Choroid plexus epithelial cell (primary cell): Measurements from ENCODE around the gene NMT2.
A peak's percentile ranks its signal among the peaks of the same experiment; 100 is the strongest.

Source experiments
- DNase-seq: peaks from one replicate; pipeline ENCODE4 v3.0.0-alpha.2; 2010; ENCODE audit warnings: low read depth
- H3K4me3 ChIP-seq: 2 replicates; pipeline ENCODE4 v1.5.1; 2011; ENCODE audit warnings: low read depth, mild to moderate bottlenecking, control low read depth, low read length, moderate library complexity
- TF ChIP-seq, protein P1 (sequence below): conservative IDR thresholded peaks from 2 replicates; pipeline ENCODE4 v1.5.1; 2011; ENCODE audit warnings: low read depth, mild to moderate bottlenecking, control low read depth, inconsistent platforms, low read length, moderate library complexity

NMT2 gene

DNA sequence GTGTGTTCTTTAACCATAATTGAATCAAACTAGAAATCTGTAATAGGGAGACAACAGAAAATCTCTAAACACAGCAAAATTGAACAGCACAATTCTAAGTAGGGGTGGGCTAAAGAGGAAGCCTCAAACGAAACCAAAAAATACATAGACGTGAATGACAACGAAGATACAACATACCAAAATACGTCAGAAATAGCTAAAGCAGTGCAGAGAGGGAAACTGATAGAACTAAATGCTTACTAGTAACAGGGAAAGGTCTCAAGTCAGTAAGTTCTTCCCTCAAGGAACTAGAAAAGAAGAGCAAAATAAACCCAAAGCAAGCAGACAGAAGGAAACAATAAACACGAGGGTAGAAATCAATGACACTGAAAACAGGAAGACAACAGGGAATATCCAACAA, 52.3 kb downstream of the NMT2 start:
- no peak for DNase-seq
- no peak overlapping the region for H3K4me3 ChIP-seq
- TF ChIP-seq, protein P1, sequence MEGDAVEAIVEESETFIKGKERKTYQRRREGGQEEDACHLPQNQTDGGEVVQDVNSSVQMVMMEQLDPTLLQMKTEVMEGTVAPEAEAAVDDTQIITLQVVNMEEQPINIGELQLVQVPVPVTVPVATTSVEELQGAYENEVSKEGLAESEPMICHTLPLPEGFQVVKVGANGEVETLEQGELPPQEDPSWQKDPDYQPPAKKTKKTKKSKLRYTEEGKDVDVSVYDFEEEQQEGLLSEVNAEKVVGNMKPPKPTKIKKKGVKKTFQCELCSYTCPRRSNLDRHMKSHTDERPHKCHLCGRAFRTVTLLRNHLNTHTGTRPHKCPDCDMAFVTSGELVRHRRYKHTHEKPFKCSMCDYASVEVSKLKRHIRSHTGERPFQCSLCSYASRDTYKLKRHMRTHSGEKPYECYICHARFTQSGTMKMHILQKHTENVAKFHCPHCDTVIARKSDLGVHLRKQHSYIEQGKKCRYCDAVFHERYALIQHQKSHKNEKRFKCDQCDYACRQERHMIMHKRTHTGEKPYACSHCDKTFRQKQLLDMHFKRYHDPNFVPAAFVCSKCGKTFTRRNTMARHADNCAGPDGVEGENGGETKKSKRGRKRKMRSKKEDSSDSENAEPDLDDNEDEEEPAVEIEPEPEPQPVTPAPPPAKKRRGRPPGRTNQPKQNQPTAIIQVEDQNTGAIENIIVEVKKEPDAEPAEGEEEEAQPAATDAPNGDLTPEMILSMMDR = no peak

DNA sequence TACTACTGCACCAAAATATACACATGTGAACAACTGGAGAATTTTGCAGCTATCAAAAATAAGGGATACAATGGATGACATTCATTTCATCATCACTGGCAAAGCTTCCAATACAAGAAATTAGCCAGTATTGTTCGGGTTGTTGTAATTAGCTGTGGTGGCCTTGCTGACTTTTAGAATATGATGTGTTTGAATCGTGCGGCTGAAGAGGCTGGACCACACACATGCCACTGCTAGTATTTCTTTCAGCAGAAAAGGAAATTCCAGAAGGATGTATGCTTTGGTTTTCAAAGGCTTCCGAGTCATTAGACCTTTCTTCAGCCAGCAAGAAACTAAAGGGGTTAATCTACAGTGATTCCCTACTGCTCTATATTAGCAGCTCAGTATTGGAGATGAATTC, 54.7 kb downstream of the NMT2 start:
- no peak for DNase-seq
- no peak overlapping the region for H3K4me3 ChIP-seq
- TF ChIP-seq, protein P1 = no peak

DNA sequence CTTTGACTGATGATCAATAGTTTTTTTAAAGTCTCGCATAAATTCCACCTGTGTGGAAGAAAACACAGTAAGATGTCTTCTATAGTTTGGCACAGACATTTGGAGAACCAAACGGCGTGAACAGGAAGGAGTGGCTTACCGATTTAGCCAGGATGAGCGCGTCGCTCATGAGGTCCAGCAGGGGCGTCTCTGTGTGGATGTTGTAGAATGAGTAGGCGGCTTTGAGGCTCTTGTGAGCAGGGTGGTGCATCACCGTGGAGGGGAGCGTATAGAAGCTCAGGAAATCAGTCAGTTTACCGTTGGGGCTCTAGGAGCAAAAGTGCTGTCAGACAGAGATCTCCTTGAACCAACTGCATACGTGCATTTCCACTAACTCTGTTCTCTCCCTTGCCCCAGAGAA, 55.8 kb downstream of the NMT2 start:
- TF ChIP-seq, protein P1 = no peak
- DNase-seq = no peak
- H3K4me3 ChIP-seq = no peak overlapping the region

DNA sequence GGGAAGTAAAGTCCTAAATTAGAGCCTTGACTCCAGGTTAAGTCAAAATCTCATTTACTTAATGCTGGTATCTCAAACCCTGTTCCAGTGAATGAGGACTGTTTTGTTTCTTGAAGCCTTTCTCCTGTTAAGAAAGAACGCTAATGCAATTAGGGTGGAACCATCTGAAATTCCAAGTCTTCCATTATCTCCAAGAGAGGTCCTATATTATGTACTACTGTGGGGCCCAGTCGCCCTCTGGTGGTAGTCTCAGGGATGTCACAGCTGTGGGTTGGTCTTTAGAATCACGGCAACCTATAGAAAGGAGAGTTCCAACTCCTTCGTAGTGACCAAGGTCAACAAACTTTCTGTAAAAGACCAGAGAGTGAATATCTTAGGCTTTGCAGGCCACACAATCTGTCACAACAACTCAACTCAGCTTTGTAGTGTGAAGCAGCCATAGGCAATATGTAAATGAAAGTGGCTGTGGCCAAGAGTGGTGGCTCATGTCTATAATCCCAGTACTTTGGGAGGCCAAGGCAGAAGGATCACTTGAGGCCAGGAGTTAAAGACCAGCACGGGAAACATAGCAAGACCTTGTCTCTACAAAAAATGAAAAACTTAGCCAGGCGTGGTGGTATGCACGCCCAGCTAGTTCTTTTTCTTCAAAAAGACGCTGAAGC, 62.0 kb downstream of the NMT2 start:
- DNase-seq = peak; percentile 88
- TF ChIP-seq, protein P1 = peak; percentile 98
- H3K4me3 ChIP-seq = no peak overlapping the region

DNA sequence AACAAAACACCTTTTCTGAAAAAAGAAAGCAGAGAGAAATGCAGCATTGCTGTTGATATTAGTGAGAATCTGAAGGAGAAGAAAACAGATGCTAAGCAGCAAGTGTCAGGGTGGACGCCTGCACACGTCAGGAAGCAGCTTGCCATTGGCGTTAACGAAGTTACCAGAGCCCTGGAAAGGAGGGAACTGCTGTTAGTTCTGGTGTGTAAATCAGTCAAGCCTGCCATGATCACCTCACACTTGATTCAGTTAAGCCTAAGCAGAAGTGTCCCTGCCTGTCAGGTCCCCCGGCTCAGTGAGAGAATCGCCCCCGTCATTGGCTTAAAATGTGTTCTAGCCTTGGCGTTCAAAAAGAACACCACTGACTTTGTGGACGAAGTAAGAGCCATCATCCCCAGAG, 65.0 kb downstream of the NMT2 start:
- no peak for DNase-seq
- TF ChIP-seq, protein P1 = no peak
- H3K4me3 ChIP-seq = no peak overlapping the region

DNA sequence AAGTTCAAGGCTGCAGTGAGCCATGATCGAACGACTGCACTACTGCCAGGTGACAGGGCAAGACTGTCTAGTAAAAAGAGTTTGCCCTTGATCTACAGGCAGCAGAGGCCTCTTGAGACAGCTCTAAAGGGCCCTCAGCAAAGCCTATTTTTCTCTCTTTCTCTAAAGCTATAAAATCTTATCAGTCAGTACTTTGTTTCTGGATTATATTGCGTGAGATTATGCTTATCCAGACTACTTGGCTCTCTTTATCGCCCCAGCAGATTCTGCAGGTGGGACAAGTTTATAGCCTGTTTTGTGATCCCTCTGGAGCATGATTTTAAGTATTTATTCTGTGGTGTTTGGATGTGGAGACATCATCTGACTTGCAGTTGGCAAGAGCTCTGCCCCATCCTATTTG, 68.6 kb downstream of the NMT2 start:
- H3K4me3 ChIP-seq = no peak overlapping the region
- TF ChIP-seq, protein P1 = no peak
- DNase-seq = no peak

DNA sequence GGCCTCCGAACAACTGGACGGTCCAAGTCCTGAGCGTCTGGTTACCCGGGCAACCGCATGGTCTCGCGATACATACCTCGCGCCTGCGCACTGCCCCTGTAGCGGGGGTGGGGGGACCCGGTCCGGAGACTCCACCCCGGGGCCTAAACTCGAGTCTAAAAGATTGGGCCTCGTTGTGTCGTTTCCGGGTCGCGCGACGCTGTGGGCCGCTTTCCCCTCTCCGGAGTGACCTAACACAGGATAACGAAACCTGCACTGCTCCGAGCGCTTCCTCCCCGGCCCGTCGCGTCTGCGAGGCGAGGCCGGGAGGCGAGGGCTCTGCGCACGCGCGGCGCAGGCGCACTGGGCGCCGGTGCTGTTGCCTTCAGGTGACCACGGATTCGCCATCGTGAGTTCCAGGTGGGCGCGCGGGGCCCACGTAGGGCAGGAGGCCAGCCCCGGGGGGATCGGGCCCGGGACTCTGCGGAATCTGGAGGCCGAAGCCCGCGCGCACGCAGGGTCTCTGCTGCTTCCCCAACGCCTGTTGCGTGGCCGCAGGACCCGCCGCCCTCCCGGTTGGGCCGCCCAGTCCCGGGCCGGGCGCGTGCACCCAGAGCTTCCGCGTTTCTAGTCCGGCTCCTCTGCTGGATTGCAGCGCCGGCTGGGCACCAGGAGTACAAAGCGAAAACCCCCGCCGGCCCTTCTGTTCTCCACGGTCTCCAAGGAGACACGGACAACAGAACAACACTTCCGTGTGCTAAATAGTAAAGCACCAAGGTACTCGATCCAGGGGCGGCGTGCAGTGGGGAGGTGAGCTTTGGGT, 71.3 kb downstream of the NMT2 start, which contains the start of gene RPP38:
Gene RPP38 (plus strand): TSS at position 345 of the 802 bp plus-strand sequence. CDS start 5,960 bp downstream, outside the sequence.
- DNase-seq = peak; percentile 98
- TF ChIP-seq, protein P1 = no peak
- peak within 1 kb of the TSS; percentile 91 for H3K4me3 ChIP-seq
